Neuron (in vitro differentiated cells): ENCODE results near the gene SRRM1.
A peak's percentile ranks its signal among the peaks of the same experiment; 100 is the strongest.

Source experiments
- H2AFZ ChIP-seq: one replicate; pipeline ENCODE4 v1.6.1; 2013; ENCODE audit warnings: low read depth, mild to moderate bottlenecking, inconsistent platforms, low read length, moderate library complexity
- H3K27me3 ChIP-seq: one replicate; pipeline ENCODE4 v1.6.1; 2013; ENCODE audit warnings: low read length; ENCODE audit not compliant: insufficient read depth
- H3K36me3 ChIP-seq: one replicate; pipeline ENCODE4 v1.6.1; 2013; ENCODE audit warnings: low read length; ENCODE audit not compliant: insufficient read depth
- H3K4me1 ChIP-seq: one replicate; pipeline ENCODE4 v1.6.1; 2013; ENCODE audit warnings: low read length; ENCODE audit not compliant: insufficient read depth
- H3K4me3 ChIP-seq: 2 replicates; pipeline ENCODE4 v1.5.1; 2013; ENCODE audit warnings: mild to moderate bottlenecking, low read length, moderate library complexity
- H3K9me3 ChIP-seq: one replicate; pipeline ENCODE4 v1.6.1; 2013; ENCODE audit warnings: low read length

SRRM1 gene

DNA sequence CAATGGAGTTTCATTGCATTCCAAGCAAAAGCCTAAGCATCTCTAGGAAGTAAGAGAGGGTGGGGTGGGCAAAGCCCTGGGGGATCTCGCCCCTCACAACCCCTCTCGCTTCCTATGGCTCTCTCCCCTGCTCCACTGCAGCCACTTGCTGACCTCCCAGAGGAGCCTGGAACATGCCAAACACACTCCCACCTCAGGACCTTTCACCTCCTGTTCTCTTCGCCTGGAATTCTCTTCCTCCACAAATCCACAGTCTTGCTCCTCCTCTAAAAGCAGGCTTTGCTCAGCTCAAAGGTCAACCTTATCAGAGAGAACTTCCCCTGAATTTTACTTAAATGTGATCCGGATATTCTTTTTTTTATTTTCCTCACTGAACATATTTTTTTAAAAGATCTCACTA lies 20.9 kb upstream of the SRRM1 start:
- Histone ChIP-seq H3K4me1 (no peaks in the 10 kb centered on the region), H3K4me3 (no peak overlapping the region), H3K9me3 (no peaks in the 10 kb centered on the region), H3K36me3 (no peaks in the 10 kb centered on the region), H3K27me3 (peaks cover 2% of the 10 kb centered on the region), H2AFZ (no peak overlapping the region)

DNA sequence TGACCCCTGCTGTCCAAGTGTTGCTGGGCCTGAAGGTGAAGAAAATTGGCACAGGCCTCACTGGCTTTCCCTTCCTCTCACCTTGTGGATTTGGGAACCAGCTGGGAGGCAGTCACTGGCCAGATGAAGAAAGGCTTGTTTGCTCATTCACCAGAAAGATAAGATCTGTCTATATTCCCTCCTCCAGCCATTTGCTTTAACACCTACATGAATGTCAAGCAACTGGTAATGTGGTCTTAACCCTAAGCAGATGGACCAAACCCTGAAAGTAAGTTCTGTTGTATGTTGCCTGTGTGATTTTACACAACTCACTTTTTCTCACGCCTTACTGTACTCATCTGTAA lies 10.3 kb upstream of the SRRM1 start:
- Histone ChIP-seq H3K9me3 (no peaks in the 10 kb centered on the region), H3K4me3 (no peak overlapping the region), H3K36me3 (no peaks in the 10 kb centered on the region), H3K27me3 (no peaks in the 10 kb centered on the region), H2AFZ (no peak overlapping the region), H3K4me1 (no peaks in the 10 kb centered on the region)

DNA sequence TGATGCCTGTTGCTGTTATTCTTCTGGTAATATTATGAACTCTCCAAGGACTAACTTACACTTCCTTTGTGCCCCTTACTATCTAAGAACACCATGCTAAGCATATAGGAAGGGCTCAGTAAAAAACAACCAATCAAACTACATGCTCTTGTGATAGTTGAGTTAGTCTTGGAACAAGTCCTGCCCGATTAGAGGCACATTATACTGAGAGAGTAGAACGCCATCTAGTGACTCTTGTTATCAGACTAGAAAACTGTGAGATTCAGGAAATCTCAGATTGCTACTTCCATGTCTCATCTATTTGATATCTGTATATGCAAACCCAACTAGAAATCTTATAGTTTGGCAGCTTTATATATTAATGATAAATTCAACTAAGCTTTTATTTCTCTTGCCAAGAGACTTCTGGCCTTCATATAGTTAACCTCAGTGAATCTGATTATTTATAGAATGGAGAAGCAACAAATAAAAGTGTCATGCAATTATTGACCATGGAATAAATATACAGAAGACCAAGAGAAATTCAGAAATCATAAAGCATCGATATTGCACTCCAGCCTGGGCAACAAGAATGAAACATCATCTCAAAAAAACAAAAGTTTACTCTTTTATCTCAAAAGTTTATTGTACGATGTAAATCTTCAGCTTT lies 7.8 kb upstream of the SRRM1 start:
- no peaks in the 10 kb centered on the region for H3K36me3 ChIP-seq
- no peaks in the 10 kb centered on the region for H3K9me3 ChIP-seq
- no peak overlapping the region for H3K4me3 ChIP-seq
- H3K4me1 ChIP-seq = no peaks in the 10 kb centered on the region
- H2AFZ ChIP-seq = no peak overlapping the region
- H3K27me3 ChIP-seq = no peaks in the 10 kb centered on the region

DNA sequence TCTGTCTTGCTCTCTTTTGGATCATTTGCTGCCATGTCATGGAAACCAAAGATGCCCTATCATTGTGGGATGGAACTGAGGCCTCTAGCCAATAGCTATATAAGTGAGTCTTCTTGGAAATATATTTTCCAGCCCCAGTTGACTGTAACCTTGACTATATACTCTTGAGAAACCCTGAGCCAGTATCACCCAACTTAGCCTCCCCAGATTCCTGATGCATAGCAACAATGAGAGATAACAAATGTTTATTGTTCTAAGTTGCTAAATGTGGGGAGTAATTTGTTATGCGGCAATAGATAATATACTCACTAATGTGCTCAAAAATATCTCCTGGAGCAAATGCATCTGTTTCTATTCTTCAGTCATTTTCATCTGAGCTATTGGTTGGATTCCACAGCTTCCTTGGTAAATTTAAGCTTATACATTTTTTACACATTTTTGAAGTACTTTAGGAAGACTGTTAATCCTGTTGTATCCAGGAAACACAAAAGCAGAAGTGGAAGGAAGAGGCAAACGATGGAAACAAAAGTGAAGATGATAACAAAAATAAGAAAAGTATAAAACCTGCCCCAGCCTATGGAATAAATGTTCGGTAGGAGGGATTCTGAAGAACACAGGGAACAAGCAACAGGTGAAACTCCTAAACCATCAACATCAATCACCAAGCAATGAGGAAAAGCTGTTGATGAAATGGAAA lies 6.3 kb upstream of the SRRM1 start:
- Histone ChIP-seq H3K4me3 (no peak overlapping the region), H3K4me1 (peaks cover 5% of the 10 kb centered on the region), H3K9me3 (no peaks in the 10 kb centered on the region), H3K36me3 (no peaks in the 10 kb centered on the region), H2AFZ (no peak overlapping the region), H3K27me3 (no peaks in the 10 kb centered on the region)

DNA sequence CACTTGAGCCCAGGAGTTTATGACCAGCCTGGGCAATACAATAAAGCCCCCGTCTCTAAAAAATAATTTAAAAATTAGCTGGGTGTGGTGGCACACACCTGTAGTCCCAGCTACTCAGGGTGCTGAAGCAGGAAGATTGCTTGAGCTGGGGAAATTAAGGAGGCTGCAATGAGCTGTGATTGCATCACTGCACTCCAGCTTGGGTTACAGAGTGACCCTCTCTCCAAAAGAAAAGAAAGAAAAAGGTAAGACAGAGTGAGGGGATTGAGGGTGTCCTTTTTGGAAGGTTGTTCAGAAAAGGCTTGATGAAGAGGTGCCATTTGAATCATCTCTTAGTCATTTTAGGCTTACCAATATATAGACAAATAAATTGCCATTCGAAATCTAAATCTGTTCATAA lies 4.0 kb upstream of the SRRM1 start:
- no peak overlapping the region for H3K4me3 ChIP-seq
- H3K27me3 ChIP-seq = no peaks in the 10 kb centered on the region
- no peaks in the 10 kb centered on the region for H3K36me3 ChIP-seq
- H2AFZ ChIP-seq = no peak overlapping the region
- no peaks in the 10 kb centered on the region for H3K9me3 ChIP-seq
- H3K4me1 ChIP-seq = peaks cover 11% of the 10 kb centered on the region

DNA sequence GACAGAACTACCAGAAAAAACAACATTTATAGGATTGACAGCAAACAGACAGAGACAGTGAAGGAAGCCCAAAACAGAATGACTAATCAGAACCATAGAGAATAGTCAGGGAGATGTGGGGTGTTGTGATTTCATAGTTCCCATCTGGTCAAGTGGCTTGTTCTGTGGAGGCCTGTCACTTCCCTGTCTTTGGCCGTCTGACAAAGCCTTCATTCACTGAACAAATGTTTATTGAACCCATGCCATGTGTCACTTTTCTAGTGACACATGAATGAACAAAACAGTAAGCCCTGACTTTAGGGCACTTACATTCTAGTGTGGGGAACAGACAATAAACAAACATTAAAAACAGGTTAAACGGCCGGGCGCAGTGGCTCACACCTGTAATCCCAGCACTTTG lies 3.2 kb upstream of the SRRM1 start:
- no peak overlapping the region for H3K4me3 ChIP-seq
- H3K9me3 ChIP-seq = no peaks in the 10 kb centered on the region
- H3K4me1 ChIP-seq = peaks cover 18% of the 10 kb centered on the region

DNA sequence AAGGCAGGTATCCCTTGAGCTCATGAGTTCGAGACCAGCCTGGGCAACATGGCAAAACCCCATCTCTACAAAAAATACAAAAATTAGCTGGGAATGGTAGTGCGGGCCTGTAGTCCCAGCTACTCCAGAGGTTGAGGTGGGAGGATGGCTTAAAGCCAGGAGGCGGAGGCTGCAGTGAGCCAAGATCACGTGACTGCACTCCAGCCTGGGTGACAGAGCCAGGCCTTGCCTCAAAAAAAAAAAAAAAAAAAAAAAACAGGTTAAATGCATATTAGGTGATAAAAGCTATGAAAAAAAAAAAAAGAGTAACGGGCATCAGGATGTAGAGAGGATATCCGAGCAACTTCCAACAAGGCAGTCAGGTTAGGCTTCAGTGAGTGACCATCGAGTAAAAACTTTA lies 2.8 kb upstream of the SRRM1 start:
- Histone ChIP-seq H3K4me3 (no peak overlapping the region), H3K36me3 (peaks cover 3% of the 10 kb centered on the region), H3K27me3 (no peaks in the 10 kb centered on the region), H3K9me3 (no peaks in the 10 kb centered on the region), H2AFZ (no peak overlapping the region), H3K4me1 (peaks cover 23% of the 10 kb centered on the region)

More for the DNA sequence above, 3.2 kb upstream of the SRRM1 start:
- Histone ChIP-seq H3K27me3 (no peaks in the 10 kb centered on the region), H3K36me3 (no peaks in the 10 kb centered on the region), H2AFZ (no peak overlapping the region)

DNA sequence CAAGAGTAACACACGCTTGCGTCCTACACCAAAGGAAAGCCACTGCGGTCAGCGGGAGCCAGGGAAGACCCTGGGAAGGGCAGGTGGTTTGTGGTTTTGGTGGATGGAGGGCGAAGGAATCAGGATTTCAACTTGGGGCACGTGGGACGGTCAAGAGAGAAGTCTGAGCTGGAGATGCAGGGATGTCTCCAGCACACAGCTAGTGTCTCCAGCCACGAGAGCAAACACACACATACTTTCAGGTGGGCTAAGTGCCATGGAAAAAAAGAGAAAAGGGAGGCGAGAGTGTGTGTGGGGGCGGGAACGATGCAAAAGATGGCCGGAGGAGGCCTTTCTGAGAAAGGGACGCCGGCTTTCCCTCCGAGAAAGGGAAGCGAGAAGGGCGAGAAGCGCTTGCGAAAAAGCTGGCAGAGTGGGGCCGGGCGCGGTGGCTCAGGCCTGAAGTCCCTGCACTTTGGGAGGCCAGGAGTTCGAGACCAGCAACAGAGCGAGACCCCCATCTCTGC lies 1.4 kb upstream of the SRRM1 start:
- Histone ChIP-seq H3K4me3 (peak overlapping the region; percentile 43), H3K9me3 (no peaks in the 10 kb centered on the region), H3K4me1 (peaks cover 25% of the 10 kb centered on the region), H3K36me3 (peaks cover 17% of the 10 kb centered on the region), H3K27me3 (no peaks in the 10 kb centered on the region), H2AFZ (no peak overlapping the region)

DNA sequence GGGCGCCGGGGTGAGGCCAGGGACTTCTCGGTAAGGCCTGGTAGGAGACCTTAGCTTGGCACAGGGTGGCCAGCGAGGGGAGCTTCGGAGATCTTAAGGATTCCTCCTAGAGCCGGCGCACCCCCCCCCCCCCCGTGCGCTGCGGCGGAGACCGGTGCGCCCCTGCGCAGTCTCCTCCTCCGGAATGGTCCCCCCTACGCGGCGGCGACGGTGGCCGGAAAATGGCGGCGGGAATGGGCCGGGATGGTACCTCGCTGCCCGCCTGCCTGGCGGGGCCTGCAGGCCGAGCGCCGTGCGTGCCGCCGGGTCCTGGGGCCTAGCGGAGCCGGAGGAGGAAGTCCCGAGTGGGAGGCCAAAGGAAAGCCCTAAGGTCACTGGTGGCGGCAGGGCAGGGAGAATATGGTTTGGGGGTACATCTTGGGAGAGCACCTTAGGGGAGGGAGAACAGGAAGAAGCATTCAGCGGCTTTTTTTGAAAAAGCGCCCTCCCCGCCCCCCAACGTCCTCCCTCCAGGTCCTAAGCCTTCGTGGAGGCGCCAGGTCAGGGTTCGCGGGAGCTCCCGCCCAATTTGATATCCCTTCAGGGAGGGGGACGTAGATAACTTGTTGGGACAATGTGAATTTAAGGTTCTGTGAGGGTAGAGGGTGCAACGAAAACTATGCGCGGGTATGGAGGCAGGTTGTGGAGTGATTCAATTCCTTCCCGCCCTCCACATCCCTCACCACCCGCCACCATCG lies 429 bp downstream of the SRRM1 start:
- H3K36me3 ChIP-seq = peaks cover 35% of the 10 kb centered on the region
- H3K4me1 ChIP-seq = peaks cover 25% of the 10 kb centered on the region
- H3K4me3 ChIP-seq = peak overlapping the region; percentile 83
- no peaks in the 10 kb centered on the region for H3K27me3 ChIP-seq
- peak overlapping the region; percentile 51 for H2AFZ ChIP-seq
- no peaks in the 10 kb centered on the region for H3K9me3 ChIP-seq

DNA sequence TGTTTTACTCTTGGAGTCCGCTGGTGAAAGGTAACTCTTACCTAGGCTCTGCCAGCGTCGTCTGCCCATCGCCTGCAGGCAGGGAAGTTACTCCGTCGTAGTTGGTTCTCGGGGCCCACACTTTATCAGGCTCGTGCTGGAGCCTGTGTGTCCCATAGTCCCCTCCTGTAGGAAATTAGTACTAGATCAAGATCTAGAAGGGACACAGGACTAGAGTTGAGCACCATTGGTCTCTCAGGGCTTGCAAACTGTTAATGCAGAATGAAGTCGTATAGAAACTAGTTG lies 940 bp downstream of the SRRM1 start:
- Histone ChIP-seq H2AFZ (no peak overlapping the region), H3K27me3 (no peaks in the 10 kb centered on the region), H3K9me3 (no peaks in the 10 kb centered on the region), H3K4me1 (peaks cover 25% of the 10 kb centered on the region), H3K36me3 (peaks cover 41% of the 10 kb centered on the region), H3K4me3 (peak overlapping the region; percentile 83)

DNA sequence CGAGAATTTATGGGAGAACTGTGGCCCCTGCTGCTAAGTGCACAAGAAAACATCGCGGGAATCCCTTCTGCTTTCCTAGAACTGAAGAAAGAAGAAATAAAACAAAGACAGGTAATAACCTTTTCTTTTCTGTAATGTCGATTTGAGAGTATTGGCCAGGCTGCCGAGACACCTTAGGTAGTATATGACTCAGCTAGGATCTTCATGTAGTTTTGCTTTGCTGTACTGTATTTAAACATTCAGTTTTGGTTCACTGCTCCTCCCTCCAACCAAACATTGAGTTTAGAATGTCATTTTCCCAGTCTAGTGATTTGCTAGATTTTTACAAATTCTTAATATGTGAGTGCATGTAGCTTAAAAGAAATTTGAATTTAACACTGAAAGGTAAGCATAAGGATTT lies 5.8 kb downstream of the SRRM1 start:
- Histone ChIP-seq H3K36me3 (peaks cover 88% of the 10 kb centered on the region), H3K27me3 (no peaks in the 10 kb centered on the region), H2AFZ (no peak overlapping the region)

DNA sequence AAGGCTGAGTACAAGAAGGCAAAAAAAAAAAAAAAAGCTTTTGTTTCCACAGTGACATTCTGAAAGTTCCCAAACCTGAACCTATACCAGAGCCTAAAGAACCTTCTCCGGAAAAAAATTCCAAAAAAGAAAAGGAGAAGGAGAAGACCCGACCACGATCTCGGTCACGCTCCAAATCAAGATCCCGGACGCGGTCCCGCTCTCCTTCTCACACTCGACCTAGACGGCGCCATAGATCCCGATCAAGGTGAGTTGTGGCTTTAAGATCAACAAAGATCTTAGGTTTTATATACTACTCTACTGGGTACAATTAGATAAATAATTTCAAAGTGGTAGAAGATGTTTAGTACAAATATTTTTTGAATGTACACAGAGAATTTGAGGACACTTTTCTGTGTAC lies 9.3 kb downstream of the SRRM1 start:
- H3K9me3 ChIP-seq = no peaks in the 10 kb centered on the region
- no peaks in the 10 kb centered on the region for H3K27me3 ChIP-seq
- H3K4me3 ChIP-seq = no peak overlapping the region
- H3K36me3 ChIP-seq = peaks cover 98% of the 10 kb centered on the region
- no peak overlapping the region for H2AFZ ChIP-seq
- no peaks in the 10 kb centered on the region for H3K4me1 ChIP-seq

More for the DNA sequence above, 5.8 kb downstream of the SRRM1 start:
- H3K4me1 ChIP-seq = peaks cover 16% of the 10 kb centered on the region
- no peak overlapping the region for H3K4me3 ChIP-seq
- H3K9me3 ChIP-seq = no peaks in the 10 kb centered on the region

DNA sequence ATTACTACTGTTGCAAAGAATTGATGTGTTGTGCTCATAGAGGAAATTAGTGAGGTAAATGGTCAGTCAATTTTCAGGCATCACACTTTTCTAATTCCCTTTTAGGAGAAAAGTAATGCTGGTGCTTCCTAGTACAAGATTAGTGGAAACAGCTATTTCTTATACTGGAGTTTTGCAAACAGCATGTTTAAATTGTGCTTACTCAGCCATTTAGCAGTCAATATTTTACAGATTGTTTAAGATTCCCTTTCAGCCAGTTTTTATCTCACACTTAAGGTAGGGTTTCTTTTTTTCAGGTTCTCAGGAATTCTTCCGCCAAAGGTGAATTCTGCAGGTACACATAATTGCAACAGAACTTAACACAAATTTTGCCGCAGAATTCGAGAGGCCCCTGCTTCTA lies 10.9 kb downstream of the SRRM1 start:
- Histone ChIP-seq H3K4me3 (no peak overlapping the region), H3K27me3 (no peaks in the 10 kb centered on the region), H2AFZ (no peak overlapping the region), H3K9me3 (no peaks in the 10 kb centered on the region), H3K36me3 (peaks cover 95% of the 10 kb centered on the region), H3K4me1 (no peaks in the 10 kb centered on the region)
